ENCODE results near the gene PXYLP1.

The PXYLP1 gene

DNA sequence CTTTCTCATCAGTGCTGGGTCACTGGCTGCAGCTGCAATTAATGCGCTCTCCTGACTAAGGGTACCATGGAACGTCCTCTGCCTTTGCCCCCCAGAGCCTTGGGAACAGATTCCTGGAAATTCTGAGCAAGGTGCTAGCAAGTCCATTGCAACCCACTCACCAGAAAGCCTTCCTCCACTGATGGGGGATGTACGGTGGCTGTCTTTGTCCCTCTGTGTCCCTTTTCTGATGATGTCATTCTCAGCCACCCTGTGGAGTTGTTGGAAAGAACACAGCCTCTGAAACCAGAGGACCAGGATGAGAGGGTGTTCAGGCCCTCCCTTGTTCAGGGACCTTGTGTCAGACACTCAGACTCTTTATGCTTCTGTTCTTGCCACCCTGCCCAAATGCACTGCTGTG is 98.6 kb downstream of the PXYLP1 start:
- DNase-seq = no peak

DNA sequence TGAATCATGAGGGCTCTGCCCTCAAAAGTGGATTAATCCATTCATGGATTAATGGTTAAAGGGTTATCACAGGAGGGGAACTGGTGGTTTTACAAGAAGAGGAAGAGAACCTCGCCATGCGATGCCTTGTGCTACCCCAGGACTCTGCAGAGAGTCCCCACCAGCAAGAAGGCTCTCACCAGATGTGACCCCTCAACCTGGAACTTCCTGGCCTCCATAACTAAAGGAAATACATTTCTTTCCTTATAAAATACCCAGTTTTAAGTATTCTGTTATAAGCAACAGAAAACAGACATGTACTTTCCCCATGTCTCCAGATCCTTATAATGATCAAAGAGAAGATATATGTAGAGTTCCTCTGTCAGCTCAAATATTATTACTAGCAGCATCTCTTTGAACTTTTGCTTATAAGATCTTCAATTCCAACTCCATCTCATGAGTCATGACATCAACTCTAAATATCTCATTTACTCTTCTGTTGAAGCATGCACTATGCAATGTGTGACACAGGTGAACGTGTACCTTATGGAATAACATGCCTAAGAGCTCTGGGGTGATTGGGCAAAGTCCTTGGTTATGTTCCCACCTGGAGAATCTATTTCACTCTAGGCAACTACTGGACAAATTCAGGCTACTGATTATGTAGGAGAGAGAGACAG is 99.2 kb downstream of the PXYLP1 start:
- no peak for DNase-seq

DNA sequence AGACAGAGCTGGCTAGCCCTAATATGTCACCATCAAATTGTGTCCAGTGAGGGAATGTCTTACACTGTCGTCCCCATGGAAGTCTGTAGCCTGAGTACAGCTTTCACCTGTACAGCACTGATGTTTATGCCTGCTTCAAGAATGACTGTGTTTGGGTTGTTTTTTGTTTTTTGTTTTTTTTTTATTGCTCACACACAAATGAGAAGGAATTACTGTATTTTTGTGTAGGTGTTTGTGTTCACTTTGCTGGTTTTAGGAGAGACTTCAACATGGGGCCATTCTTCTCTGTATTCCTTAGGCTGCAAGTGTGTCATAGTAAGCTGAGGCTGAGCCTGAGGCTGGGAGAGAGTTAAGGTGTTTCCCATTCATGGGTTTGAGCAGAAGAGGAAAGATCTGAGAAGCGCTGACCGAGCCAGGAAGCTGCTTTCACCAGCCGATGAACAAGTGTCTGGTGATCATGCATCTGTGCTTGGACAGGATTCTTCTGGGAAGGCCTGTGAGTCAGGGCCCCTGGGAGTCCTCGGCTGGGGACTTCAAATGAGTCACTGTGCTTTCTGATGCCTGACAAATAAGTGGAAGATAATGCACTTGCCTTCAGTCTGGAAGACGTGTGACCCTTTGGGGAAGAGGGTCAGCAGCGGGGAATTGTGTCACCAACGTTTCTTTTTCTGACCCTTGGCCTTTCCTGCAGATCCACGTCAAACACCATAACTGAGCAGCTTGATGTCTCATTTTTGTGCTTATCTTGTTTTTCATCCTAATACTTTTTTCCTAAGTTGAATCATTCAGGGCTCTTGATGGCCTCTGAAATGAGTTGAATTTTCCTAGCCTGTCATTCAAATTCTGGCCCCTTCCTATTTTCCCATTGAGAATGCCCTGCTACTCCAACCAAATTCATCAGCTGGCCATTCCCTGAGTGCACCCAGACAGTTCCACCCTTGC is 100.0 kb downstream of the PXYLP1 start:
- DNase-seq = peak; percentile 91

DNA sequence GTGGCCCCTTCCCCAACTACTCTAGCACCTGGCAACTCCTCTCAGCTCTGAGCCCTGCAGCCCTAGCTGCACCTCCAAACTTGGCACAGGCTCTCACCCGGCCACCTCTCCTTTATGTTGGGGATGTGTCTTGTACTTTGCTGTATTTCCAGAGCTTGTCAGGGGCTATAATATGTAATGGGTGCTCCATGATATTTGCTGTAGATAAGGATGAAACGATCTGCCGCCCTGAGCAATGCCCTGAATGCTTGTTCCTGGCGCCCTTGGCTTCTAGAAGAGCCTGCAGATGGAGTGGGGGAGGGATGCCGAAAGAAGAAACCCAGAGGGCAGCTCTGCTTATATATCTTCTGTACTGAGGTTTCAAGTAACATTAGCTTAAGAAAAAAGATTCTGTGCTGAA is 100.8 kb downstream of the PXYLP1 start:
- DNase-seq = no peak

DNA sequence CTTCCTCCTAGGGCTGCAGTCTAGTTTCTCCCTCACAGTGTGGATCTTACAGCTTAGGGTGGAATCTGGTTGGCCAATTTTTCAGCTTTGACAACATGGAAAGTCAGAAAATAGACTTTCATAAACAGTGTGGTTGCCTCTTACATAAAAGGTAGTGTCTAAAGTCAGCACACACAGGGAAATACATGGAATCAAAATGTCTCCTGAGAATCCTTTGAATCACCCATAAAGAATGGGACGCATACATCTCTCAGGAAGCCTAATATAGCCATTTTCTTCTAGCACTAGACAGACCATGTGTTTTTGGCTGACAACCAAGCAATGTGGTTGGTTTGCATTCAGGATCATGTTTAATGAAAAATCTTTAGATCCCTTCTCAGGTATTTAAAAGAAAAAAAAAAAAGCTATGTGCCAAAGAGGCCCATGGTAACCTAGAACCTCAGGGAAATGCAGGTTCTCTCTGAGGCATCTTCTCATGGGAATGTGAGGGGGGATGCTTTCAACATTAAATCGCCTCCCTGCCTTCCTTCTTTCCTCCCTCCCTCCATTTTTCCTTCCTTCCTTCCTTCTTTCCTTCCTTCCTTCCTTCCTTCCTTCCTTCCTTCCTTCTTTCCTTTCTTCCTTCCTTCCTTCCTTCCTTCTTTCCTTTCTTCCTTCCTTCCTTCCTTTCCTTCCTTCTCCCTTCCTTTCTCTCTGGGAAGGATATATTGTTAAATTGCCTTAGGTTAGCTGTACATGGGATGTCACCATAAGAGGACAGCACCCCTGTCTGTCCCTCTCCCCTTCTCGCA is 102.4 kb downstream of the PXYLP1 start:
- no peak for DNase-seq

DNA sequence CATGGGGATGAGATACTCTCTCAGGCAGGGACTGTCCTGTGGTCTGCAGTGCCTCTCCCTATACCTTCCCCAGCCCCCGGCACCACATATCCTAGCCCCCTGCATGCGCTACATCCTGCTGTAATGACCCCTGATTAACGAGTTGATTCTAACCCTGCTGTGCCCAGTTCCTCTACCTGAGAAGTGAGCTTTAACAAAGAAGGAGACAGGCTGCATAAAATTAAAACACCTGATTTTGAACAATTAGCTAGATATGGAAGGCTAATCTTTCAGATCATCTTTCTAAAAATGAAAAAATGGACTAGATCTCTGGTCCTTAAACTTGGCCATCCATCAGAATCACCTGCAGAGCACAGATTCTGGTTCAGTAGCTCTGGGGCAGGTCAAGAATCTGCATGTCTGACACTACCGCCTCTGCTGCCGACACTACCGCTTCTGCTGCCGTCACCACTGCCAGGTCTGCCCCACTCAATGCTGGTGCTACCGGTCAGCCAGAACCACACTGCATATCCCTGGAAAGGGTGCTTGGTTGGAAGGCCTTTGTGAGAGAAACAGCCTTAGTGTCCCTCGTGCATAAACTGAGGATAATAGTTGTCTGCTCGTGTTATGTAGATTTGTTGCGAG is 103.1 kb downstream of the PXYLP1 start:
- no peak for DNase-seq

DNA sequence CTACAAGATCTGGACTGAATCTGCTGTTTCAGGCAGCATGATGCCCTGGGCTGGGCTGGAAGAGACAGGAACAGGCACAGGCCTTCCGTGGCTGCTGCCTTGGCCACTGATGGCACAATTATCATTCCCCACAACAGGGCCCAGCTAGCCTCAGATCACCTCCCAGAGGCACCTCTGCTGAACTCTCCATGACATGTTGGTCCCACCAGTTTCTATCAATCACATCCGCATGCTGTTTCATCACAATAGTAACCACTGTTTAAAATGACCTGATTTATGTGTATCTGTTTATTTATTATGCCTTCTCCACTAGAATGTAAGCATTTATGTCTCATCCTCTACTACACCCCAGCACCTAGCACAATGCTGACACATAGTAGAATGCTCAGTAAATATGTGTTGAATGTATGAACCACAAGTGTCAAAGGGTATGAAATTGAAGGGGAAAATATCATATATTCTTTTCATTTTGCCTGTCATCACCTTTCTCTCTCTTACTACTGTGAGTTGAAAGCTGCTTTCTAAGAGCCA is 104.0 kb downstream of the PXYLP1 start:
- no peak for DNase-seq

DNA sequence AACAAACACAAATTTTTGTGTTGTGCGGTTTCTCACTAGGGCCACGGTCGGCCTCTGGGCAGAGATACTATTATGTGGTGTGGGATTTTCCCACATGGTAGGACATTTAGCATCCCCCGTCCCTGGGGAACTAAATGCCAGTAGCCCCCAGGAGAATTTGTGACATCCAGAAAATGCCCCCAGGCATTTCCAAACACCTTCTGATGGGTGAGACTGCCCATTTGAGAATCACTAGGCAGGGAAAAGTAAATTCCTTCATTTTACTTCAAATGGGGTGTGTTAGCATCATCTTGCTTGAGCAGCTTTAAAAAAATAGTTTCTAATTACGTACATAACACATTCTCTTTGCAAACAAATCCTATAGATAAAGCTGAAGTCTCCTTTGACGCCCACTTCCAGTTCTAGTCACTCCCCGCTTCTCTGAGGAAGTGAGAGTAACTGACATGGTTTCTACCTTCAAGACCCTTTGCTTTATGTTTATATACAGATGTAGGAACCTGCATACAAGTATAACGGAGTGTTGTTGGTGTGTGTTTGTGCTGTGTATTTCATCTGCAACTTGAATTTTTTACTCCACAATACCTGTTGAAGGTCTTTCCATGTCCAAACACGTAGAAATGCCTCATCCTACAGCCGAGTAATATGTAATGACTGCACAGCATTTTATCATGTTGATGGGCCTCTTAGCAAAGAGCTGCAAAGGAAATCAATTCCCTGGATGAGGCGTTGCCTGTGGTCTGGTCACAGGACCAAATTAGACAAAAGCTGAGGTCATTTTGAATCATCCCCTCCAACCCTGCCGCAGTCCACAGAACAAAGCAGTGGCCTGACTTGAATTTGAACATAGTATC is 105.3 kb downstream of the PXYLP1 start:
- peak; percentile 17 for DNase-seq

DNA sequence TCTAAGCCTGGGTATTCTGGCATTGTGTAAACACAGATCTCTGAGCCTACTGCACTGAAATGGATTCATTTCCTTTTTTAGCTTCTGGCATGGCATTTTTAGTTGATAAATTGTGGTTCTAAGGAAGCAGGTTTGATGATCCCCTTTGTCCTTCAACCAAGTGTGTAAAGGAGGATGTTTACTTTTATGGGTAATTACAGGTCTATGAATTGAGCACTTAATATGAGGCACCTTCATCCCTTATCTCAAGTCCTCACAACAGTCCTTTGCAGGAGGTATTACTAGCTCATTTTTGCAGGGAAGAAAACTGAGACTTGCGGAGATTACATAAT is 105.9 kb downstream of the PXYLP1 start:
- no peak for DNase-seq

DNA sequence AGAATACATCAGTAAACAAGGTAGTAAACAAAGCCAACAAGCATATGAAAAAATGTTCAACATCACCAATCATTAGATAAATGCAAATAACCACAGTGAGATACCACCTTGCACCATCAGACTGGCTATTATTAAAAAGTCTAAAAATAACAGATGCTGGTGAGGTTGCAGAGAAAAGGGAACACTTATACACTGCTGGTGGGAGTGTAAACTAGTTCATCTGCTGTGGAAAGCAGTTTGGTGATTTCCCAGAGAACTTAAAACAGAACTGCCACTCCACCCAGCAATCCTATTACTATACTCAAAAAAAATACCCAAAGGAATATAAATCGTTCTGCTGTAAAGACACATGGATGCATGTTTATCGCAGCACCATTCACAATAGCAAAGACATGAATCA is 106.4 kb downstream of the PXYLP1 start:
- DNase-seq = no peak

DNA sequence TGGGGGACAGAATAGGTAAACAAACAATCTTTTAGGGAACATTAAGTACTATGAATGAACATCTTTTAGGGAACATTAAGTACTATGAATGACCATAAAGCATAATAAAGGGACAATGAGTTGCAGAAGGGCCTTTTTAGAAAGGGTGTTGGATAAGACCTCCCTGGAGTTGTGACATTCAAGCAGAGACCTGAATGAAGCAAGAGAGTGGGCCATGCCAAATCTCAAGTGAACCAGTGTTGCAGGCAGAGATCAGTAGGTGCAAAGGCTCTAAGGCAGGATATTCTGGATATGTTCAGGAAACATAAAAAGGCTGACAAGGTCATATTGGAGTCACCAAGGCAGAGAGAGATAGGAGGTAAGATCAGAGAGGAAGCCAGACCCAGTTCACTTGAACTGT is 107.3 kb downstream of the PXYLP1 start:
- no peak for DNase-seq

DNA sequence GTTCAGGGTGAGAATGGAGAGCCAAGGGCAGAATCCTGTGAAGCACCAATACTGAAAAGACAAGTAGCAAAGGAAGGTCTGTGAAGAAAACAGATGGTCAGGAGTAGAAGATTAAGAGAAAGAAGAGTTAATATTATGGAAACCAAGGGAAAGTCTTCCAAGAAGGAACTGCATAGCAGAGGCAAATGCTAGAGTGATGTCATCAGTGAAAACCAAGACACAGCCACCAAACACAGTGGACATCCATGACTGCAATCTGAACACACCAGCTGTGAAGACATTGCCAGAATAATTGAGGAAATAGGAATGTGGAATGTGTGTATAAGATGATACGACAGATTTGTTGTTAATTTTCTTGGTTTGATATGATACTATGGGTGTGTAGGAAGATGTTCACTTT is 109.9 kb downstream of the PXYLP1 start:
- no peak for DNase-seq

DNA sequence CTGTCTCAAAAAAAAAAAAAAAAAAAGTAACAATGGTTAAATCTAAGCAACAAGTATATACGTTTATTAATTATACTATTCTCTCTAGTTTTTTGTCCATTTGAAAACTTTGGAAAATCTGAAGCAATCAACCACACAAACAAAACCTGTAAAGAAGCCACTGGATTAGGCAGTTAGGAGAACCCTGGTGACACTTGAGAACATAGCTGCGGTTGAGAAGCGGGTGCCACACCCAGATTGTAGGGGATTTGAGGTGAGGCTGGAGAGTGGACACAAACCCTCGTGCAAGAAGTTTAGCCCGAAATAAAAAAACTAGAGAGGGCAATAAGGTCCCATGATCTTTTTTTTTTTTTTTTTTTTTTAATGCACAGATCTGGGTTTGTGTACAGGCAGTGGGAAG is 110.8 kb downstream of the PXYLP1 start:
- DNase-seq = no peak

DNA sequence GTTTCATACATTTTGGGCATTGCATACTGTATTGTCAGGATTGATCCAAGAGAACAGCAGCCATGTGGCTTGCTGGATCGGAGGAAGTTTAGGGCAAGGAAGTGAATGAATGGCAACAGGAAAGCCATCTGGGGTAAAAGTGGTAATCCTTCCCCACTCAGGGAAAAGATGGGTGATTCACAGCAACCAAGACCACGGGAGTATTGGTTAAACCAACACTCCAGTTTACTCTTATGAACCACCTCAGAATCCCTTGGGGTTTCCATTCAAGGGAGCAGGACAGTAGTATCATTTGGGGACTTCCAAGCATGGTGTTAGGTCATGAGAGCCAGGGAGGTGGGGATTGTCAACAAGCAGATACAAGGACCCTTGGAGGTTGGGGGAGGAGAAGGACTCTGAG is 111.5 kb downstream of the PXYLP1 start:
- no peak for DNase-seq

DNA sequence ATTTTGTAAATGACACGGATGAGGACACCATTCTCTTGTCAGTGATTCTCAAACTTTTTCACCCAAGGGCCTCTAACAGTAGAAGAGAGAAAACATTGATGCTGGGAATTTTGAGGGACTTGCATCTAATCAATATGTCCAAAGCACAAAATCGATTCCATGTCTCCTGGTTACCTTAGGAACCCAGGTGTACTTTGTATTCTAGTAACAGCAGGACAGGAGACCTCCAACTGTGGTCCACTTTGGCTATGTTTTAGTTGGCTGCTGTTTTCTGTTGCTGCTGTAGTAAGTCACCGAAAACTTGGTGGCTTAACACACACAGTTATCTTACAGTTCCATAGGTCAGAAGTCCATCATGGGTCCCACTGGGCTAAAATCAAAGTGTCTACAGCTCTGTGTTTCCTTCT is 112.2 kb downstream of the PXYLP1 start:
- no peak for DNase-seq

All from amniotic stem cell (primary cell).